ENCODE measurements around the gene SNCB.

DNA sequence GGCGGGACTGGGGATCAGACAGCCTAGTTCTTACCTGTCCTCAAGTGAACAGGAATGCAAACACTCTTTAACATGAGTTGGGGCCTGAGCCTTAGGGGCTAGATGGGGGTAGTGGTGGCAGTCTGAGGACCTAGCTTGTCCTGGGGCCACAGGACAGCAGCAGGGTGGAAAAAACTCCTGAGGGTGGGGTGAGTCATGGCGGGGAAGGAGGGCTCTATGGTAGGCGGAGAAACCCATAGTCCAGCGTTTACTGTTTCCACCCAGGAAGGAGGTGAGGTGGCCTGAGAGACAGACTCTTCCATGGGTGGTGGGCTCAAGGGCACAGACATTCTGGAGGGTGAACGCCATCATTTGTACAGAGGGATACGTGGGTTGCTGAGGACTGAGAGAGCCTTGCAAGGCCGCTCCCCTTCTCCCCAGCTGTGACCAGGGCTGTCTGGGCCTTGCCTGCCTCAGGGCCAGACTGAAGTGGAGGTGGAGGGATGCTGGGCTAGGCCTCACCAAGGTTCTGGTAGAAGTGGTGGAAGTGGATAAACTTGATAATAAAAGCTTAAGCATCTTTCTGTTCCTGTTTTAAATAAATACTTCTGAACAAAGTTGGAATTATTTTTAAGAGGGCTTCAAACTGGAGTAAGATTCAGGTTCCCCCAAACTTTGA is 15.8 kb upstream of the SNCB start:
- no peak for TF ChIP-seq POLR2A (IDR thresholded peaks at IDR 0.05; ENCODE audit: borderline replicate concordance, extremely low read depth, insufficient read depth, insufficient read length)
- no peak for TF ChIP-seq POLR2AphosphoS5 (IDR thresholded peaks at IDR 0.05; ENCODE audit: low read depth, low read length)
- TF ChIP-seq, protein P1, sequence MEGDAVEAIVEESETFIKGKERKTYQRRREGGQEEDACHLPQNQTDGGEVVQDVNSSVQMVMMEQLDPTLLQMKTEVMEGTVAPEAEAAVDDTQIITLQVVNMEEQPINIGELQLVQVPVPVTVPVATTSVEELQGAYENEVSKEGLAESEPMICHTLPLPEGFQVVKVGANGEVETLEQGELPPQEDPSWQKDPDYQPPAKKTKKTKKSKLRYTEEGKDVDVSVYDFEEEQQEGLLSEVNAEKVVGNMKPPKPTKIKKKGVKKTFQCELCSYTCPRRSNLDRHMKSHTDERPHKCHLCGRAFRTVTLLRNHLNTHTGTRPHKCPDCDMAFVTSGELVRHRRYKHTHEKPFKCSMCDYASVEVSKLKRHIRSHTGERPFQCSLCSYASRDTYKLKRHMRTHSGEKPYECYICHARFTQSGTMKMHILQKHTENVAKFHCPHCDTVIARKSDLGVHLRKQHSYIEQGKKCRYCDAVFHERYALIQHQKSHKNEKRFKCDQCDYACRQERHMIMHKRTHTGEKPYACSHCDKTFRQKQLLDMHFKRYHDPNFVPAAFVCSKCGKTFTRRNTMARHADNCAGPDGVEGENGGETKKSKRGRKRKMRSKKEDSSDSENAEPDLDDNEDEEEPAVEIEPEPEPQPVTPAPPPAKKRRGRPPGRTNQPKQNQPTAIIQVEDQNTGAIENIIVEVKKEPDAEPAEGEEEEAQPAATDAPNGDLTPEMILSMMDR (IDR thresholded peaks at IDR 0.05 in 2 of 3, conservative IDR thresholded peaks at IDR 0.05 in 1 of 3; ENCODE audit: borderline replicate concordance in 1 of 3, insufficient read depth in 1 of 3, low read depth in 2 of 3, low read length in 2 of 3), result no peak

Measured in HCT116 (cell line).